ENCODE data around the gene MCEMP1. TPM values are rescaled to one million over a fixed set of nuclear protein-coding genes. Genes with fewer than 3 reads are reported as not detected.

MCEMP1 gene
- total RNA-seq, 2 experiments from 2014 or later, result 0.22 TPM; not detected in 1

GRCh38 chr19:7657131-7657751, 19.6 kb upstream of the MCEMP1 start:
- Histone ChIP-seq H3K79me2 (ENCODE audit: insufficient read depth, low read depth, low read length) (no peaks in the 10 kb centered on the region), H3K36me3 (ENCODE audit: insufficient read depth, low read length) (no peaks in the 10 kb centered on the region), H3K4me3 (ENCODE audit: low read depth, low read length, poor library complexity, severe bottlenecking) (no peak overlapping the region), H3K4me2 (ENCODE audit: low read length) (no peak overlapping the region), H3K27ac (ENCODE audit: low read depth, low read length, poor library complexity, severe bottlenecking) (no peak overlapping the region), H3K9me3 (ENCODE audit: low read length) (no peaks in the 10 kb centered on the region), H4K20me1 (ENCODE audit: insufficient read depth, low read length) (no peaks in the 10 kb centered on the region), H2AFZ (ENCODE audit: low read length) (peak overlapping the region; percentile 40; the same call in 1 of the 2 replicates), H3K4me1 (ENCODE audit: insufficient read depth, low read length, poor library complexity, severe bottlenecking) (peaks cover 11% of the 10 kb centered on the region), H3K9me2 (ENCODE audit: insufficient read depth, low read length) (no peaks in the 10 kb centered on the region)
- no peak for DNase-seq (ENCODE audit: low spot score)
- TF ChIP-seq EZH2phosphoT487 (IDR thresholded peaks at IDR 0.05; ENCODE audit: borderline replicate concordance, low read depth, low read length) (no peak), CTCF (conservative IDR thresholded peaks at IDR 0.05; ENCODE audit: low read length) (no peak)
- ChIA-PET POLR2A (no interaction called here), CTCF (ENCODE audit: unreplicated experiment) (no interaction called here)
- intact Hi-C loops (cut with micrococcal nuclease; ENCODE audit: unreplicated experiment), result no loop called here
- BruUV-seq (replicated peaks), result no TSS peak

GRCh38 chr19:7658219-7658686, 18.6 kb upstream of the MCEMP1 start:
- H4K20me1 ChIP-seq (ENCODE audit: insufficient read depth, low read length), result no peaks in the 10 kb centered on the region
- POLR2A ChIA-PET, result no interaction called here
- no TSS peak for BruUV-seq (replicated peaks)
- peak; percentile 78 for DNase-seq (ENCODE audit: low spot score)
- no peaks in the 10 kb centered on the region for H3K79me2 ChIP-seq (ENCODE audit: insufficient read depth, low read depth, low read length)
- CTCF ChIA-PET (ENCODE audit: unreplicated experiment), result no interaction called here
- H3K27ac ChIP-seq (ENCODE audit: low read depth, low read length, poor library complexity, severe bottlenecking), result peak overlapping the region; percentile 24
- peaks cover 9% of the 10 kb centered on the region for H3K4me1 ChIP-seq (ENCODE audit: insufficient read depth, low read length, poor library complexity, severe bottlenecking)
- H3K9me3 ChIP-seq (ENCODE audit: low read length), result no peaks in the 10 kb centered on the region
- peak overlapping the region; percentile 69 for H3K4me2 ChIP-seq (ENCODE audit: low read length)
- no peaks in the 10 kb centered on the region for H3K9me2 ChIP-seq (ENCODE audit: insufficient read depth, low read length)
- H3K36me3 ChIP-seq (ENCODE audit: insufficient read depth, low read length), result no peaks in the 10 kb centered on the region
- intact Hi-C loops (cut with micrococcal nuclease; ENCODE audit: unreplicated experiment), result no loop called here
- TF ChIP-seq EZH2phosphoT487 (IDR thresholded peaks at IDR 0.05; ENCODE audit: borderline replicate concordance, low read depth, low read length), result no peak
- TF ChIP-seq CTCF (conservative IDR thresholded peaks at IDR 0.05; ENCODE audit: low read length), result no peak
- peak overlapping the region; percentile 93 for H2AFZ ChIP-seq (ENCODE audit: low read length)
- peak overlapping the region; percentile 52 for H3K4me3 ChIP-seq (ENCODE audit: low read depth, low read length, poor library complexity, severe bottlenecking)

- TF ChIP-seq CTCF (conservative IDR thresholded peaks at IDR 0.05; ENCODE audit: low read length), result no peak
- TF ChIP-seq EZH2phosphoT487 (IDR thresholded peaks at IDR 0.05; ENCODE audit: borderline replicate concordance, low read depth, low read length), result no peak
- intact Hi-C loops (cut with micrococcal nuclease; ENCODE audit: unreplicated experiment), result no loop called here
- CTCF ChIA-PET (ENCODE audit: unreplicated experiment), result no interaction called here
Observed at GRCh38 chr19:7661744-7662538, 14.9 kb upstream of the MCEMP1 start.

More at GRCh38 chr19:7661744-7662538, 14.9 kb upstream of the MCEMP1 start:
- Histone ChIP-seq H3K27ac (ENCODE audit: low read depth, low read length, poor library complexity, severe bottlenecking) (no peak overlapping the region), H3K9me2 (ENCODE audit: insufficient read depth, low read length) (no peaks in the 10 kb centered on the region), H2AFZ (ENCODE audit: low read length) (no peak overlapping the region), H3K4me3 (ENCODE audit: low read depth, low read length, poor library complexity, severe bottlenecking) (no peak overlapping the region), H3K4me1 (ENCODE audit: insufficient read depth, low read length, poor library complexity, severe bottlenecking) (peaks cover 9% of the 10 kb centered on the region), H3K36me3 (ENCODE audit: insufficient read depth, low read length) (no peaks in the 10 kb centered on the region), H3K79me2 (ENCODE audit: insufficient read depth, low read depth, low read length) (no peaks in the 10 kb centered on the region), H4K20me1 (ENCODE audit: insufficient read depth, low read length) (no peaks in the 10 kb centered on the region), H3K9me3 (ENCODE audit: low read length) (no peaks in the 10 kb centered on the region), H3K4me2 (ENCODE audit: low read length) (no peak overlapping the region)
- DNase-seq (ENCODE audit: low spot score), result no peak
- BruUV-seq (replicated peaks), result no TSS peak
- POLR2A ChIA-PET, result no interaction called here
